AG08396 (cell line): ENCODE results near the gene CDC42BPG.

Experiments
- DNase-seq: peaks from one replicate; pipeline ENCODE4 v3.0.0; 2012; ENCODE audit warnings: low spot score, mixed read lengths

CDC42BPG gene

GRCh38 chr11:64789331-64790204, 54.9 kb downstream of the CDC42BPG start:
- DNase-seq: no peak

GRCh38 chr11:64788321-64789215, 55.9 kb downstream of the CDC42BPG start:
- DNase-seq: no peak

- DNase-seq: peak; percentile 87
Measured at GRCh38 chr11:64787526-64788320, 56.7 kb downstream of the CDC42BPG start.

- no peak for DNase-seq
Measured at GRCh38 chr11:64786308-64786707, 58.1 kb downstream of the CDC42BPG start.

- no peak for DNase-seq
Measured at GRCh38 chr11:64784813-64785581, 59.5 kb downstream of the CDC42BPG start.

GRCh38 chr11:64778473-64779298, 65.8 kb downstream of the CDC42BPG start, which contains the start of gene SF1:
Gene SF1, minus strand, starts transcription at chr11:64778542. Its CDS starts 150 bp downstream, at chr11:64778392.
- DNase-seq: peak; percentile 99

GRCh38 chr11:64778223-64778472, 66.3 kb downstream of the CDC42BPG start:
- DNase-seq: no peak

- DNase-seq: peak; percentile 98
Measured at GRCh38 chr11:64777449-64778222, 66.8 kb downstream of the CDC42BPG start.

- no peak for DNase-seq
Measured at GRCh38 chr11:64776875-64777274, 67.6 kb downstream of the CDC42BPG start.

- no peak for DNase-seq
Measured at GRCh38 chr11:64776425-64776824, 68.0 kb downstream of the CDC42BPG start.

- no peak for DNase-seq
Measured at GRCh38 chr11:64774144-64774543, 70.3 kb downstream of the CDC42BPG start.
